WTC11 (cell line): ENCODE measurements around the gene NAV3. TPM values are rescaled to one million over a fixed set of nuclear protein-coding genes. Genes with fewer than 3 reads are reported as not detected.
A peak's percentile ranks its signal among the peaks of the same experiment; 100 is the strongest.

Experiments used
- ATAC-seq: fragments of 200-7000 bp; cut with Tn5 transposase; 2 replicates; pipeline ENCODE4 v1.10.0; 2021; ENCODE audit warnings: mild to moderate bottlenecking, moderate library complexity
- CTCF ChIA-PET: fragments of 300-600 bp; sonication (Branson Sonifier 250); formaldehyde crosslinking; loops from one replicate; lab custom pipeline; 2021; ENCODE audit warnings: antibody characterized with exemption; lab: Charles Lee
- POLR2A ChIA-PET: fragments of 350-600 bp; sonication (Branson Sonifier 250); formaldehyde crosslinking; loops from one replicate; lab custom pipeline; 2021; ENCODE audit warnings: antibody characterized with exemption; lab: Charles Lee
- DNase-seq: peaks from one replicate; pipeline ENCODE4 v3.0.0; 2021; ENCODE audit warnings: low spot score
- H3K27ac Mint-ChIP-seq: 2 replicates; pipeline ENCODE4 v1.8.0; 2021; ENCODE audit warnings: mixed read lengths
- H3K27me3 Mint-ChIP-seq: 2 replicates; pipeline ENCODE4 v1.8.0; 2021; ENCODE audit warnings: low read depth, mild to moderate bottlenecking, moderate library complexity, mixed read lengths
- H3K36me3 Mint-ChIP-seq: 2 replicates; pipeline ENCODE4 v1.8.0; 2021; ENCODE audit warnings: mixed read lengths
- H3K4me1 Mint-ChIP-seq: 2 replicates; pipeline ENCODE4 v1.8.0; 2022; ENCODE audit warnings: mixed read lengths
- H3K4me3 Mint-ChIP-seq: 2 replicates; pipeline ENCODE4 v1.8.0; 2021; ENCODE audit warnings: mild to moderate bottlenecking, moderate library complexity, mixed read lengths
- H3K9me3 Mint-ChIP-seq: 2 replicates; pipeline ENCODE4 v1.8.0; 2021; ENCODE audit warnings: mixed read lengths
- ATF1 ChIP-seq: sonication (generic); formaldehyde crosslinking; IDR thresholded peaks from 2 replicates; pipeline ENCODE4 v1.8.1; 2023; ENCODE audit warnings: mild to moderate bottlenecking, moderate library complexity, missing genetic modification reagents
- CBFB ChIP-seq: sonication (generic); formaldehyde crosslinking; IDR thresholded peaks from 2 replicates; pipeline ENCODE4 v1.8.1; 2022; ENCODE audit warnings: mild to moderate bottlenecking, low read depth, missing genetic modification reagents
- CREM ChIP-seq: sonication (generic); formaldehyde crosslinking; IDR thresholded peaks from 2 replicates; pipeline ENCODE4 v1.8.1; 2022; ENCODE audit warnings: mild to moderate bottlenecking, missing genetic modification reagents, moderate library complexity
- ELF4 ChIP-seq: sonication (generic); formaldehyde crosslinking; IDR thresholded peaks from 2 replicates; pipeline ENCODE4 v1.8.1; 2022; ENCODE audit warnings: low read depth, mild to moderate bottlenecking, moderate library complexity, missing genetic modification reagents
- GTF2I ChIP-seq: fragments of 250-450 bp; sonication (Bioruptor Pico); conservative IDR thresholded peaks from 2 replicates; pipeline ENCODE4 v1.4.0; 2021; ENCODE audit warnings: mild to moderate bottlenecking
- NFATC4 ChIP-seq: fragments of 250-450 bp; sonication (Bioruptor Pico); IDR thresholded peaks from 2 replicates; pipeline ENCODE4 v1.9.0; 2021; ENCODE audit warnings: mild to moderate bottlenecking
- NFE2L1 ChIP-seq: sonication (generic); formaldehyde crosslinking; IDR thresholded peaks from 2 replicates; pipeline ENCODE4 v1.8.1; 2023; ENCODE audit warnings: missing genetic modification reagents
- NR1H2 ChIP-seq: sonication (generic); formaldehyde crosslinking; IDR thresholded peaks from 2 replicates; pipeline ENCODE4 v1.9.0; 2021; ENCODE audit warnings: mild to moderate bottlenecking, moderate library complexity, missing genetic modification reagents
- NR3C1 ChIP-seq: sonication (generic); formaldehyde crosslinking; conservative IDR thresholded peaks from 2 replicates; pipeline ENCODE4 v1.8.1; 2023; ENCODE audit warnings: low read depth, mild to moderate bottlenecking, missing genetic modification reagents
- PRRX2 ChIP-seq: fragments of 250-450 bp; sonication (Bioruptor Pico); IDR thresholded peaks from 2 replicates; pipeline ENCODE4 v1.8.0; 2021; ENCODE audit warnings: mild to moderate bottlenecking
- SMAD3 ChIP-seq: sonication (generic); formaldehyde crosslinking; IDR thresholded peaks from 2 replicates; pipeline ENCODE4 v1.8.0; 2022; ENCODE audit warnings: missing genetic modification reagents, mild to moderate bottlenecking, borderline replicate concordance
- SMAD4 ChIP-seq: sonication (generic); formaldehyde crosslinking; IDR thresholded peaks from 2 replicates; pipeline ENCODE4 v1.8.0; 2022; ENCODE audit warnings: mild to moderate bottlenecking, missing genetic modification reagents
- TEAD1 ChIP-seq: sonication (generic); formaldehyde crosslinking; IDR thresholded peaks from 2 replicates; pipeline ENCODE4 v1.8.0; 2022; ENCODE audit warnings: mild to moderate bottlenecking, missing genetic modification reagents
- ZNF232 ChIP-seq: sonication (generic); formaldehyde crosslinking; IDR thresholded peaks from 2 replicates; pipeline ENCODE4 v1.8.0; 2022; ENCODE audit warnings: mild to moderate bottlenecking, missing genetic modification reagents
- total RNA-seq: library from RNA; stranded (reverse); gene quantifications from 3 replicates; pipeline ENCODE4 v1.2.3, GENCODE V29; 2021
- TF ChIP-seq, protein P1 (sequence below): sonication (generic); formaldehyde crosslinking; IDR thresholded peaks from 2 replicates; pipeline ENCODE4 v1.8.1; 2022; ENCODE audit warnings: low read depth, mild to moderate bottlenecking, moderate library complexity, missing genetic modification reagents, borderline replicate concordance
- TF ChIP-seq, protein P2 (sequence below): sonication (generic); formaldehyde crosslinking; IDR thresholded peaks from 2 replicates; pipeline ENCODE4 v1.8.0; 2022; ENCODE audit warnings: mild to moderate bottlenecking, missing genetic modification reagents
- TF ChIP-seq, protein P3 (sequence below): sonication (generic); formaldehyde crosslinking; IDR thresholded peaks from 2 replicates; pipeline ENCODE4 v1.8.1; 2023; ENCODE audit warnings: mild to moderate bottlenecking, missing genetic modification reagents, moderate library complexity
- TF ChIP-seq, protein P4 (sequence below): sonication (generic); formaldehyde crosslinking; IDR thresholded peaks from 2 replicates; pipeline ENCODE4 v1.8.0; 2023; ENCODE audit warnings: missing genetic modification reagents, mild to moderate bottlenecking, borderline replicate concordance
- TF ChIP-seq, protein P5 (sequence below): fragments of 200-600 bp; IDR thresholded peaks from 2 replicates; pipeline ENCODE4 v1.8.0; 2022; ENCODE audit warnings: antibody characterized with exemption
- TF ChIP-seq, protein P6 (sequence below): sonication (generic); formaldehyde crosslinking; IDR thresholded peaks from 2 replicates; pipeline ENCODE4 v1.8.1; 2023; ENCODE audit warnings: mild to moderate bottlenecking, missing genetic modification reagents
- TF ChIP-seq, protein P7 (sequence below): sonication (generic); formaldehyde crosslinking; IDR thresholded peaks from 2 replicates; pipeline ENCODE4 v1.8.0; 2023; ENCODE audit warnings: missing genetic modification reagents

Gene NAV3
- total RNA-seq, 1 experiment from 2014 or later, result 3.3 TPM

DNA sequence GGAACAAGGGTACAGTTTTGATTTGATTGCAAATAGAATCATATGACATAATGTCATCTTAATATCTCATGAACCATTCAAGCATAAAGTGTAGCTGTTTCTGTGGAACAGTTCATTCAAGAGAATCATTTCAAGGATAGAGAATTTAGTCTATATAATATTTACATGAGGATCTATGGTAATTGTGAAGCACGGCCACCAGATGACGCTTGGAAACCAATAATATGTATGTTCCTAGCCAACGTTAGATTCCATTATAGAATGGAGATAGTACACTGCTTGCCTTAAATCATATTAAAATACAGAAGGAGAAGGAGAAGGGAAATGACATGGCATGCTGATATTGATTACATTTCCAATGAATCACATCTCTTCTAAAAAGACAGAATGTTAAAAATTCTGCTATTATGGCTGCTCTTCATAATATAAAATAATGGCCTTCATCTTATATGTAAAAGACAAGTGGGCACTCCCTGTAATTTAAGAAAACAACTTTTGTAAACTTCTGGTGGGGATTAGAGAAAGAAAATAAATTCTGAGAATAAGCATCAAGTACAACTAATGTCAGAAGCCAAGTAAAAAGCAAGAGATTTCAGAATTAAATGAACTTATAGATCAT is 351.0 kb downstream of the NAV3 start:
- Mint-ChIP-seq H3K36me3 (no peaks in the 10 kb centered on the region), H3K27ac (no peak overlapping the region), H3K4me3 (no peak overlapping the region)
- CTCF ChIA-PET, result interaction anchor here (0.6 to 2.5 kb wide), 7 partner anchors 184 to 404 kb away, joined by 3 to 11 read pairs (median 4); no protein-coding TSS in a partner anchor
- no peak for TF ChIP-seq ELF4
- TF ChIP-seq NFATC4, result no peak
- no peak for TF ChIP-seq SMAD3 (CRISPR knock-in tag)
- TF ChIP-seq ATF1 (CRISPR knock-in tag), result no peak
- TF ChIP-seq NFE2L1, result no peak
- TF ChIP-seq, all 79 proteins: peak for 0
- Mint-ChIP-seq H3K9me3 (no peaks in the 10 kb centered on the region), H3K27me3 (no peaks in the 10 kb centered on the region), H3K4me1 (peaks cover 12% of the 10 kb centered on the region)
- DNase-seq (peak; percentile 23), ATAC-seq (peak; percentile 58; the same call in 1 of the 2 replicates)
- POLR2A ChIA-PET, result no interaction called here

DNA sequence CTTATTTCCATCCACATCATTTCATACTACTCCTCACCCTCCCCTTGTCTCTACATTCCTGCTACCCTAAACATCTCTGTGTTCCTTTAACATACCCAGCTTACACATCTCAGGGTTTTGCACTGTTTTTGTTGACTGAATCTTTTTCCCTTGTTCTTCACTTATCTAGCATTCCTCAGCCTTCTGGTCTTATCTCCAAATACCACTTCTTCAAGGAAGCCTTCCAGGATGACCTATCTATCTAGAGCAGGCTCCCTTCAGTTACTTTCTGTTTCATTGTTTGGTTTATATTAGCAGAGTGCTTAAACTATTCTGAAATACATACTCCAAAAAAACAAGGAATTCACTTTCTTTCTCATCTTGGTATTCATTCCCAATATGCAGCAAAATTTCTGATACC is 353.1 kb downstream of the NAV3 start:
- Mint-ChIP-seq H3K4me1 (peaks cover 29% of the 10 kb centered on the region), H3K27me3 (no peaks in the 10 kb centered on the region)

More for the DNA sequence above, 353.1 kb downstream of the NAV3 start:
- TF ChIP-seq ZNF232 (CRISPR knock-in tag), result no peak
- TF ChIP-seq, protein P1, sequence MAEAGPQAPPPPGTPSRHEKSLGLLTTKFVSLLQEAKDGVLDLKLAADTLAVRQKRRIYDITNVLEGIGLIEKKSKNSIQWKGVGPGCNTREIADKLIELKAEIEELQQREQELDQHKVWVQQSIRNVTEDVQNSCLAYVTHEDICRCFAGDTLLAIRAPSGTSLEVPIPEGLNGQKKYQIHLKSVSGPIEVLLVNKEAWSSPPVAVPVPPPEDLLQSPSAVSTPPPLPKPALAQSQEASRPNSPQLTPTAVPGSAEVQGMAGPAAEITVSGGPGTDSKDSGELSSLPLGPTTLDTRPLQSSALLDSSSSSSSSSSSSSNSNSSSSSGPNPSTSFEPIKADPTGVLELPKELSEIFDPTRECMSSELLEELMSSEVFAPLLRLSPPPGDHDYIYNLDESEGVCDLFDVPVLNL (CRISPR knock-in tag), result no peak
- TF ChIP-seq CBFB (CRISPR knock-in tag), result no peak
- TF ChIP-seq, protein P2, sequence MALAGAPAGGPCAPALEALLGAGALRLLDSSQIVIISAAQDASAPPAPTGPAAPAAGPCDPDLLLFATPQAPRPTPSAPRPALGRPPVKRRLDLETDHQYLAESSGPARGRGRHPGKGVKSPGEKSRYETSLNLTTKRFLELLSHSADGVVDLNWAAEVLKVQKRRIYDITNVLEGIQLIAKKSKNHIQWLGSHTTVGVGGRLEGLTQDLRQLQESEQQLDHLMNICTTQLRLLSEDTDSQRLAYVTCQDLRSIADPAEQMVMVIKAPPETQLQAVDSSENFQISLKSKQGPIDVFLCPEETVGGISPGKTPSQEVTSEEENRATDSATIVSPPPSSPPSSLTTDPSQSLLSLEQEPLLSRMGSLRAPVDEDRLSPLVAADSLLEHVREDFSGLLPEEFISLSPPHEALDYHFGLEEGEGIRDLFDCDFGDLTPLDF (CRISPR knock-in tag), result no peak
- TF ChIP-seq SMAD4 (CRISPR knock-in tag), result no peak
- TF ChIP-seq TEAD1 (CRISPR knock-in tag), result no peak
- TF ChIP-seq, protein P3, sequence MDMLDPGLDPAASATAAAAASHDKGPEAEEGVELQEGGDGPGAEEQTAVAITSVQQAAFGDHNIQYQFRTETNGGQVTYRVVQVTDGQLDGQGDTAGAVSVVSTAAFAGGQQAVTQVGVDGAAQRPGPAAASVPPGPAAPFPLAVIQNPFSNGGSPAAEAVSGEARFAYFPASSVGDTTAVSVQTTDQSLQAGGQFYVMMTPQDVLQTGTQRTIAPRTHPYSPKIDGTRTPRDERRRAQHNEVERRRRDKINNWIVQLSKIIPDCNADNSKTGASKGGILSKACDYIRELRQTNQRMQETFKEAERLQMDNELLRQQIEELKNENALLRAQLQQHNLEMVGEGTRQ, result no peak
- no peak for TF ChIP-seq GTF2I
- TF ChIP-seq CREM (CRISPR knock-in tag), result no peak
- TF ChIP-seq, protein P4, sequence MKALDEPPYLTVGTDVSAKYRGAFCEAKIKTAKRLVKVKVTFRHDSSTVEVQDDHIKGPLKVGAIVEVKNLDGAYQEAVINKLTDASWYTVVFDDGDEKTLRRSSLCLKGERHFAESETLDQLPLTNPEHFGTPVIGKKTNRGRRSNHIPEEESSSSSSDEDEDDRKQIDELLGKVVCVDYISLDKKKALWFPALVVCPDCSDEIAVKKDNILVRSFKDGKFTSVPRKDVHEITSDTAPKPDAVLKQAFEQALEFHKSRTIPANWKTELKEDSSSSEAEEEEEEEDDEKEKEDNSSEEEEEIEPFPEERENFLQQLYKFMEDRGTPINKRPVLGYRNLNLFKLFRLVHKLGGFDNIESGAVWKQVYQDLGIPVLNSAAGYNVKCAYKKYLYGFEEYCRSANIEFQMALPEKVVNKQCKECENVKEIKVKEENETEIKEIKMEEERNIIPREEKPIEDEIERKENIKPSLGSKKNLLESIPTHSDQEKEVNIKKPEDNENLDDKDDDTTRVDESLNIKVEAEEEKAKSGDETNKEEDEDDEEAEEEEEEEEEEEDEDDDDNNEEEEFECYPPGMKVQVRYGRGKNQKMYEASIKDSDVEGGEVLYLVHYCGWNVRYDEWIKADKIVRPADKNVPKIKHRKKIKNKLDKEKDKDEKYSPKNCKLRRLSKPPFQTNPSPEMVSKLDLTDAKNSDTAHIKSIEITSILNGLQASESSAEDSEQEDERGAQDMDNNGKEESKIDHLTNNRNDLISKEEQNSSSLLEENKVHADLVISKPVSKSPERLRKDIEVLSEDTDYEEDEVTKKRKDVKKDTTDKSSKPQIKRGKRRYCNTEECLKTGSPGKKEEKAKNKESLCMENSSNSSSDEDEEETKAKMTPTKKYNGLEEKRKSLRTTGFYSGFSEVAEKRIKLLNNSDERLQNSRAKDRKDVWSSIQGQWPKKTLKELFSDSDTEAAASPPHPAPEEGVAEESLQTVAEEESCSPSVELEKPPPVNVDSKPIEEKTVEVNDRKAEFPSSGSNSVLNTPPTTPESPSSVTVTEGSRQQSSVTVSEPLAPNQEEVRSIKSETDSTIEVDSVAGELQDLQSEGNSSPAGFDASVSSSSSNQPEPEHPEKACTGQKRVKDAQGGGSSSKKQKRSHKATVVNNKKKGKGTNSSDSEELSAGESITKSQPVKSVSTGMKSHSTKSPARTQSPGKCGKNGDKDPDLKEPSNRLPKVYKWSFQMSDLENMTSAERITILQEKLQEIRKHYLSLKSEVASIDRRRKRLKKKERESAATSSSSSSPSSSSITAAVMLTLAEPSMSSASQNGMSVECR (CRISPR knock-in tag), result no peak
- TF ChIP-seq, protein P5, sequence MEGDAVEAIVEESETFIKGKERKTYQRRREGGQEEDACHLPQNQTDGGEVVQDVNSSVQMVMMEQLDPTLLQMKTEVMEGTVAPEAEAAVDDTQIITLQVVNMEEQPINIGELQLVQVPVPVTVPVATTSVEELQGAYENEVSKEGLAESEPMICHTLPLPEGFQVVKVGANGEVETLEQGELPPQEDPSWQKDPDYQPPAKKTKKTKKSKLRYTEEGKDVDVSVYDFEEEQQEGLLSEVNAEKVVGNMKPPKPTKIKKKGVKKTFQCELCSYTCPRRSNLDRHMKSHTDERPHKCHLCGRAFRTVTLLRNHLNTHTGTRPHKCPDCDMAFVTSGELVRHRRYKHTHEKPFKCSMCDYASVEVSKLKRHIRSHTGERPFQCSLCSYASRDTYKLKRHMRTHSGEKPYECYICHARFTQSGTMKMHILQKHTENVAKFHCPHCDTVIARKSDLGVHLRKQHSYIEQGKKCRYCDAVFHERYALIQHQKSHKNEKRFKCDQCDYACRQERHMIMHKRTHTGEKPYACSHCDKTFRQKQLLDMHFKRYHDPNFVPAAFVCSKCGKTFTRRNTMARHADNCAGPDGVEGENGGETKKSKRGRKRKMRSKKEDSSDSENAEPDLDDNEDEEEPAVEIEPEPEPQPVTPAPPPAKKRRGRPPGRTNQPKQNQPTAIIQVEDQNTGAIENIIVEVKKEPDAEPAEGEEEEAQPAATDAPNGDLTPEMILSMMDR, result no peak
- TF ChIP-seq, protein P6, sequence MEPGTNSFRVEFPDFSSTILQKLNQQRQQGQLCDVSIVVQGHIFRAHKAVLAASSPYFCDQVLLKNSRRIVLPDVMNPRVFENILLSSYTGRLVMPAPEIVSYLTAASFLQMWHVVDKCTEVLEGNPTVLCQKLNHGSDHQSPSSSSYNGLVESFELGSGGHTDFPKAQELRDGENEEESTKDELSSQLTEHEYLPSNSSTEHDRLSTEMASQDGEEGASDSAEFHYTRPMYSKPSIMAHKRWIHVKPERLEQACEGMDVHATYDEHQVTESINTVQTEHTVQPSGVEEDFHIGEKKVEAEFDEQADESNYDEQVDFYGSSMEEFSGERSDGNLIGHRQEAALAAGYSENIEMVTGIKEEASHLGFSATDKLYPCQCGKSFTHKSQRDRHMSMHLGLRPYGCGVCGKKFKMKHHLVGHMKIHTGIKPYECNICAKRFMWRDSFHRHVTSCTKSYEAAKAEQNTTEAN (CRISPR knock-in tag), result no peak
- TF ChIP-seq NR1H2 (CRISPR knock-in tag), result no peak
- TF ChIP-seq, protein P7, sequence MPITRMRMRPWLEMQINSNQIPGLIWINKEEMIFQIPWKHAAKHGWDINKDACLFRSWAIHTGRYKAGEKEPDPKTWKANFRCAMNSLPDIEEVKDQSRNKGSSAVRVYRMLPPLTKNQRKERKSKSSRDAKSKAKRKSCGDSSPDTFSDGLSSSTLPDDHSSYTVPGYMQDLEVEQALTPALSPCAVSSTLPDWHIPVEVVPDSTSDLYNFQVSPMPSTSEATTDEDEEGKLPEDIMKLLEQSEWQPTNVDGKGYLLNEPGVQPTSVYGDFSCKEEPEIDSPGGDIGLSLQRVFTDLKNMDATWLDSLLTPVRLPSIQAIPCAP, result no peak
- no peak for TF ChIP-seq NR3C1 (CRISPR knock-in tag)
- no peak for TF ChIP-seq PRRX2 (CRISPR knock-in tag)
- no peak for ATAC-seq
- H3K36me3 Mint-ChIP-seq, result no peaks in the 10 kb centered on the region
- DNase-seq, result no peak
- H3K27ac Mint-ChIP-seq, result no peak overlapping the region
- H3K4me3 Mint-ChIP-seq, result no peak overlapping the region
- no peaks in the 10 kb centered on the region for H3K9me3 Mint-ChIP-seq
- POLR2A ChIA-PET, result no interaction called here
- CTCF ChIA-PET, result no interaction called here
